DLD1 (cell line): ENCODE data around the gene ZBTB7C.

Source experiments
- in situ Hi-C: cut with HindIII; loops from 2 replicates; pipeline ENCODE4 v1.10.0; 2017; ENCODE audit warnings: low sequenced_read_pairs

Gene ZBTB7C

DNA sequence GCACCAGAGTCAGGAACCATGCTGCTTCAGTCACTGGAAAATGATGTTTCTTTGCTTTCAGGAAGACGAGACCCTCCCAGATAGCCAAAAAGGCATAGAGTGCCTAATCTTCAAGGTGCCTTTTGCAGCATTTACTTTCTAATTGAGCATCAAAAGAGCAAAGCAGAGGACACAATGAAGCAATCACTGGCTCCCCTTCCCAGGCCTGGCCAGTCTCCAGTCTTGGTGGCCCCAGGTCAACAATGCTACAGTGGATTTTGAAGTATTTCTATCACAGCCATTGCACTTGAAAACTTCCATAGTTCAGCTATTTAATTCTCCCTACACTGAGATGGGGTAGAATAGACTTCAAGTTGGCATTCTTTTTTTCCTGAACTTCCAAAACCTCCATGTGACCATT, 15.4 kb downstream of the ZBTB7C start:
- in situ Hi-C loops: loop anchor here (10.0 kb wide), 1 partner anchor 361 kb away; no protein-coding TSS in a partner anchor

DNA sequence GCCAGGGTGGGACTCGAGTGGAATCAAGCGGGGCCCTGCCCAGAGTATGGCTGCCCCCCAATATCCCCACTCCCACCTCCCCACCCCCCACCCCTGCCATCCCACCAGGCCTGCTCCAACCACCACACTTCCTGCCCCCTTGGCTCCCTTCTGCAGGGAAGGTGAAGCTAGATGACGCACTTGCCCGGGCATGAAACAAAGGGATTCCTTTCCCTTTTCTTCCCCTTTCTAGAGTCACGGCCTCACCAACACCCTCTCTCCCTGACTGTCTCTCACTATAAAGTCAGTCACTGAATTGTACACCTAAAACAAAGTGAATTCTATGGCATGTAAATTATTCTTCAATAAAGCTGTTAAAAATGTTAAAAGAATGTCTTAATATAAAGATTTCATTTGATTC, 16.0 kb downstream of the ZBTB7C start:
- in situ Hi-C loops: loop anchor here (10.0 kb wide), 1 partner anchor 362 kb away; no protein-coding TSS in a partner anchor

DNA sequence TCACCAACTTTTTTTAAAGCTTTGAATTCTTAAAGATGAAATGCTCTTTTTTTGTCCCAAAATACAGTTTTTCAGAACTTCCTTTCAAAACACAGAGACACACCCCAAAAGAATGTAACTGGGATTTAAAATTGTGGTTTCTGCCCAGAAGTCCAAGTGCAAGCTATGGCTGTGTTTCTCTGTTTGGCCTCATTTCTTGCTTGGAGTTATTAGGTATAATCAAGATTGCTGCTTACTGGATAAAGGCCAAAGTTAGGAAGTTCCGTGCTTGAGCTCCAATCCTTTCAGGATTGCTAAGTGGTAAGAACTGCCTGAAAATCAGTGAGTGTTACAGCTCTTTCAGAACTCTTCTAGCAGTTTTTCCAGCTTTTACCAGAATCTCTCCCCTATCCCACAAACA, 16.9 kb downstream of the ZBTB7C start:
- in situ Hi-C loops: loop anchor here (10.0 kb wide), 1 partner anchor 363 kb away; no protein-coding TSS in a partner anchor

DNA sequence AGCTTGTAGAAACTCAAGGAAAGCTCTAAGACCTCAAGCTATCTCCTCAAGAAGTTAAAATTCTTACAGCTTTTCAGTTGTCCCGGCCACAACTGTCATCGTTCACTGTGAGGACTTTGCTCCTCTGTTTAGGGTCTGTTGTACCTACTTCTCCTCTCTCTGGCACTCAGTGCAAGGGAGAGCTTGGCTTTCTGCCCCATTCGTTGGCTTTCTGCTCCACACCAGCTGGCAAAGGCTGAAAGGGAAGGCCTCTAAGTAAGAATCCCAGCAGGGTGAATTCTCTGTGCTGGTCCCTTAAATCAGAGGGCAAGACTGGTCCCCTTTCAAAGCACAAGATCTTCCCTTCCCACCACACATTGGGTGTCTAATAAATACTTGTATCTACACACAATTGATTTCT, 17.3 kb downstream of the ZBTB7C start:
- in situ Hi-C loops: loop anchor here (10.0 kb wide), 1 partner anchor 363 kb away; no protein-coding TSS in a partner anchor

DNA sequence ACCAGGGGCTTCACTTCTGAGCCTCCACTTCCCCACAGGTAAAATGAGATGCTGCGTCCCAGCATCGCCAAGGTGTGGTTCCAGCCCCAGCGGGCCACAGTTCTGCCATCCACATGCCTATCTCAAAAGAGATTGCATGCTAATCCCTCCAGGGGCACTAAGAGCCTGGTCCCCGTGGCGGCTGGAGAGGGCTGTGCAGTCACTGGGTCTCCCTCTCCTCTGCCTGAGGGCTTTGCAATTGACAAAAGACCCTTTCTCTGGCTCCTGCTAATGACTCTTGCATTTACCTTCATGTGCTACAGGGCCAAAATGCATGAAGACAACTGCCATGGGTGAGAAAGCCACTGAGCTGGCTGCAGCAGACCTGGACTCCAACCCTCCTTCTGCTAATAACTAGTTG, 18.5 kb downstream of the ZBTB7C start:
- in situ Hi-C loops: loop anchor here (10.0 kb wide), 1 partner anchor 364 kb away; no protein-coding TSS in a partner anchor

DNA sequence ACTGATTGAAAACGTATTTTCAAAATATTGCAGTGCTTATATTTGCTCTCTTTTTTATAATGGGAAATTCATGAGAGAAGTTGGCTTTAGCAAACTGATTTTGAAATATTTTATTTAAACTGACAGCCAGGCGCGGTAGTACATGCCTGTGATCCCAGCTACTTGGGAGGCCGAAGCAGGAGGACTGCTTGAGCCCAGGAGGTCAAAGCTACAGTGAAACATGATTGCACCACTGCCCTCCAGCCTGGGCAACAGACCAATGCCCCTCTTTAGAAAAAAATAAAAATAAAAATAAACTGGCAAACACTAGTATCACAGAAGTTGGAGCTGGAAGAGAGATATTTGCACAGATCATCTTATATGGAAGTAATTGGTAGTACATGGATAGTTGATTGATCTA, 20.7 kb downstream of the ZBTB7C start:
- in situ Hi-C loops: no loop called here

DNA sequence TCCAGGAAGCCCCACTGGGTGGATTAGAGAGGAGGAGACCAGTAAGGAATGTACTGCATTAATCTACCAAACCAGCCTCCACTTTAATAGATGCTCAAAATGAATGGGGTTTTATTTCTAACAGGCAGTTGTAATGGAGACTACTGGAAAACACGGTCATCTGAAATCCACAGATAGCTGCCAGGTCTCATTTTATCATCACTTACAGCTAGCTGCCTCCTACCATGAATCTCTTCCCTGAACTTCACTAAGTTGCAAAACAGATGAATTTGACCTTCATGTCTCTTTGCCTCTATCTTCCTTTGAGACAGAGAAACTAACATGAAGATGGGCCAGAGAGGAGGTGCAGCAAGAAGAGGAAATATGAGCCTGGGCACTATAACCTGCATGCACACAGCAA, 21.9 kb downstream of the ZBTB7C start:
- in situ Hi-C loops: no loop called here

DNA sequence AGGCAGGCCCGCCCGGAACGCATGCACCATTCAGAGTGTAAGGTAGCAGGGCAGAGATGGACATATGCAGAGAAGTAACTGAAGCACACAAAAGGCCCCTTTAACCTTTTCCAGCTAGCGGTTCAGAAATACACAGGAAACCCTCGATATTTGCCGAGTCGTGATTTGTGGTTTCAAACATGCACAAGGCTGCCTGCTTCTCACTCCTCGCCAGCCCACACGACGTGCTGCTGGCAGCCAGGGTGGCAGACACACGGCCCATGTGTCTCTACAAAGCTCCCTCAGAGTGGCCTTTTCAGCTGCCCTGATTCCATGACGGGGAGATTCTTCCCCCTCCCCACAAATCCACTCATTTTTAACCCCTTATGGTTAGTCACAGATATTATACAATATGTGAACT, 23.6 kb downstream of the ZBTB7C start:
- in situ Hi-C loops: no loop called here

DNA sequence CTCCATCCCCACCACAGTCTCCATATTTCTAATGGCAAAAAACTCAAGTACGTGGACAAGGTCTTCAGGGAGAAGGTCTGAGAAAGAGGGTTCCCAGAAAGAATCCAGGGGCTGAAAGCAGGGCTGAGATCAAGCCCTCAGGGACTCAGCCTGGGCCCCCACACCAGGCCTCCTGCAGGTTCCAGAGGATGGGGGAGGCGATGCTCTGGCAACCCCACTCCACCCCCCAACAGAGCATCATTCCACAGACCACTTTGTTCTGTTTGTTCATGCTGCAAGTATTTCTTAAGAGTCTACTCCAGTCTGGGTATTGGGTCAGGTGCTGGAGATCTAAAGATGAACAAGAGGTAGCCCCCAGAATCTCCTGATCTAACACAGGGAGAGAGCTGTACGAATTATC, 32.2 kb downstream of the ZBTB7C start:
- in situ Hi-C loops: no loop called here

DNA sequence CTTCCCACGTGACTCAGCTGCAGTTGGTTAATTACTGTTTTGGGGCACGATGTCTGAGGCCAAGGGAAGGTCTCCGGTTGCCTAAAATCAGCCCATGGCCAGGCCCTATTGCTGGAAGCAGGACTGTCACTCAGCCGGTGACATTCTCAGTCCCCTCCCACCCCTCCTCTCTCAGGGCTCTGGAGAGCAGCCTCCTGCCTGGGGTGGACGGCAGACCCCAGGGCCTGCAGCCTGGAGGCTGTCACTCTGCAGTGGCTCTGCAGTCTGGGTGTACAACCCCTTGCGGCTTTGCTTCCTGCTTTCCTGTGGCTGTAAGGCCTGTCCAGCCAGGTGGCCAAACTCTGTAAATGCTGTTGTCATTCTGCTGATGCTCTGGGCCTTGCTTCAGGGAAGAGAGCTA, 32.8 kb downstream of the ZBTB7C start:
- in situ Hi-C loops: no loop called here

DNA sequence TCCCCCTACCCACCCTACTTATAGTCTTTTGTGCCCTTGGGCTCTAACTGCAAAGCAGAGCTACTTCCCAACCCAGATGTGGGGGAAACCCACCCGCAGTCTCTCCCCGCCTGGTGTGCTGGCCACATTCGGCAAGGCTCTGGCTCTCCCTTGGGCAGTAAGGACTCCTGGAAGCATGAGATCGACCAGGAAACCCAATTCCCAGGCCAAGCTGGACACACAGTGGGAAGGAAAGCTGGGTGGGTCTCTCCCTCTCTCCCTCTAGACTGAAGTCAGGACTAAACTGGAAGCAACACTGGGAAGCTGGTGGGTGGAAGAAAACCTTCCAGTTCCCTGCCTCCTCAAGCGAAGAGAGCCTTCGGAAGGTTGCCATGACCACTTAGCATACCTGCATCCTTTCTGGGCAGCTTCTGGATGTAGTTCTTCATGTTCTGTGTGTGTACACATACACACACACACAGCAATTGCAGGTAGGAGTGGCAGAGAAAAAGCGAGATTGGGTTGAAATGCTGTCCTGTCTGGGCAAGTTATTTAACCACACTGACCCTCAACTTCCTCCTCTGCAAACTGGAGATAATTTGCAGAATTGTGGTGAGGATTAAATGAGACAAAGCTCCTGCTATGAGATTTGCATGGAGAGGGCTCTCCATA, 33.9 kb downstream of the ZBTB7C start:
- in situ Hi-C loops: no loop called here

DNA sequence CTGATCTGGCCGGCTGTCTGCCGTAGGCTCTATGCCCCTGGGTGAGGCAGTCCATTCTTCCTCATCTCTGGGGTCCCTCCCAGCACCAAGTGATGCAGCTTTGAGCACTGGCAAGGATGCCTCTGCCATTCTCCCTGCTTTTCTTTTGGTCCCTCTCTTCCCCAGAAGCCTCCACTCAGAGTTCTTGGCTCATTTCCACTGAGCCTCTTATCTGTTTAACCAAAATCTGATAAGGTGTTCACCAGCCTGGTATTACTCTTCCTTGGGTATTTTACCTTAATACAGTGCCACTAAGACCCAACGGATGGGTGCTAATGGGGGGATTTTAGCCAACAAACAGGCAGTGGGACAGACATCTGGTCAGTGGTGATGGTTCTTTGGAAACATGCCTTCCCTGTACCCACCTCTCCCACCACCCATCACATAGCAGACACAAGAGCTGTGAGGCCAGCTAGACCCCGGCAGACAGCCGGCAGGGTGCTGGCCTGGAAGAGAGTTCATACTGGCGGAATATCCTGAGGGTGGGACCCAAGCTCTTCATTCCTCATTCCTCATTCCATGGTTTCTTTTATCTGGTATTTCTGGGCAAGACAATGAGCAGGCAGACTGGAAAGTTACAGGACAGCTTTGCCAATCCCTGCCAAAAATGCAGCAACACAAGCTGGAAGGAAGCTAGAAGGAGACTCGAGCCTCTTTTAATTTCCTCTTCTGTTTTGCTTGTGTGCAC, 34.6 kb downstream of the ZBTB7C start:
- in situ Hi-C loops: no loop called here

DNA sequence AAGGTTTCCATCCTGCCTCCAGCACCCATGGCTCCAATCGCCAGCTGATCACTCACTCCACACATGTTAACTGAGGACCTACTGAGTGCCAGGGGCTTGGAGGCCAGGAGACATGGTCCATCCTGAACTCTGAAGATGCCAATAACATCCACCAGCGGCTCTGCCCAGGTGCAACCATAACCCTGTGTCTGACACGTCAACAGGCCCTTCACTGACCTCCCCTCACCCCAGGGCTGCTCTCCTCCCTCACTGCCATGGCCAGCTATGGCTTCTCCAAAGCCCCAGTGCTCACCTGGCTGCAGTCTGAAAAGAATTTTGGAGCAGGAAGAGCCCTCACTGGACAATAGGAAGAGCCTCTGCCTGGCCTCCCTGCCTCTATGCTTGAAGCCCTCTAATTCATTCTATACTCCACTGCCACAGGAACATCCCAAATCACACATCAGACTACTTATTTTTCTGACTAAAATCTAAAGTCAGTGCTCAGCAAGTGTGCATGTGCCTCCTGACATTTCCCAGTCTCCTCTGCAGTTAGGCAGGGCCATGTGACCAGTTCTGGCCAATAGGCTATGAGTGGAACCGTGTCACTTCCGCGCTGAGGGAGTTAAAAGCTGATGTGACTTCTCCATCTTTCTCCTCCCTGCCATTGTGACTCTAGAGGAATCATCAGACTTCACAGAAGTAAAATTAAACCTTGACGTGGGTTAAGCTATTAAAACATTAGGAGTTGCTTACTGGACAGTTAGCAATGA, 37.2 kb downstream of the ZBTB7C start:
- in situ Hi-C loops: no loop called here

DNA sequence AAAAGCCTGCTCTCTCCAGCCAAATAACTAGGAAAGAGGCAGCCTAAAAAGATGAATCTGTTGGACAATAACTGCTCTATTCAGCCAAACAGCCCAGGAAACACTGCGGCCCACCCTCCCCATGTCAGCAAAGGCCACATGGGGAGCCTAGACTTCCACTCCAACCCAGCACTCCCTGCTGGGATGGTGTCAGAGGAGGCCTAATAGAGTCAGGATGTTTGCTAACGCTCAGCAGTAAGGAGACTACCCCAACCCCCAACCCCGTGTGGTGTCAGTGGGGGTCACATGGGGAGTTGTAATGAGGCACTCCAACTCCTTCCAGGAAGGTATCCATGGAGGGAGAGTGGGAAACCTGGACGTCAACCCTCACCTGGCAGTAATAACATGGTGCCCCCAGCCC, 41.6 kb downstream of the ZBTB7C start:
- in situ Hi-C loops: no loop called here

DNA sequence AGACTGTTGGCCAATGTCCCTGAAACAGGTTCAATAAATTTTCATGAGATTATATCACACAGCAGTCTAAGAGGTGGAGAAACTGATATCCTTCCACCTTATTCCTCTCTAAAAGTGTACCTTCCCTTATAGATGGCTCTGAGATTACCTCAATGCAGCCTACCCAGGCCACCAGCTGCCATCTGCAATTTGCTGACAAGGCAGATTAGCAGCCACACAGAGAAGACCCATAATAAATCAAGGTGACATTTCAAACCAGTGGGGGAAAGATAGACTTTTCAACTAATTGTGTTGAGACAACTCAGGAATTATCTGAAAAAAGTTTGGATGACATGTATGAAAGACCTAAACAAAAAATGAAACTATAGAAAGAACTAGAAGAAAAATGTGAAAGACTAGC, 43.2 kb downstream of the ZBTB7C start:
- in situ Hi-C loops: no loop called here

DNA sequence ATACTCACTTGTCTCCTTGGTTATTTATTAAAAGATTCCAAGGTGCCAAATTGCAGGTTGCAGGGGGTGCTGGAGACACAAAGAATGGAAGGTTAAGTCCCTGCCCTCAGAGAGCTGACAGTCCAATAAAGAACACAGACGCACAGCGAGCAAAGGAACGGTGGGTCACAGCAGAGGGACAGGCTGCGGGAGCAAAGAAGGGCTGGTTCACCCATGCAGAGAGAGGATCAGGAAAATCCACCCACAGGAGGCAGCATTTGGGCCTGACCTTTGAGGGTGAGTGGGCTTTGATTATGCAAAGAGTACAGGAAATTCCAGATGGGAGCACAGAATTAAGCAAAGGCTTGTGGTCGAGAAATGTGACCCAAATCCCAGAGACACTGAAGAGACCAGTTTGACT, 45.0 kb downstream of the ZBTB7C start:
- in situ Hi-C loops: no loop called here

DNA sequence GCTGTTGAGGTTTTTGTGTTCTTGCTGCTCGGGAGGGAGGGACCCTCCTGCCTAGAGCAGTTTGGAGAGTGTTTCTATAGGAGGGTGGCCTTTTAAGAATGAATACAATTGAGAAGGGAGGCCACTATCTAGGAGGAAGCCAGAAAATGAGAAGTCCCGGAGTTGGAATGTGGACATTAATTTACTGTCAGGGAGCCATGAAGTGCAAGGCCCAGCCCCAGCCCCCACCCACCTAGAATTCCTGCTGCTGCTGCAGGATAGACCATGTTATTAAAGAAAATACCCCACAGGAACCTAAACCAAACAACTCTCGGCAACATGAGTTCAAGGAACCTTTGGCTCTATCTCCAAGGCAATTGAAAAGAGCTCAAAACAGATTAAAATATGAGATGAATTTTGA, 46.0 kb downstream of the ZBTB7C start:
- in situ Hi-C loops: no loop called here

DNA sequence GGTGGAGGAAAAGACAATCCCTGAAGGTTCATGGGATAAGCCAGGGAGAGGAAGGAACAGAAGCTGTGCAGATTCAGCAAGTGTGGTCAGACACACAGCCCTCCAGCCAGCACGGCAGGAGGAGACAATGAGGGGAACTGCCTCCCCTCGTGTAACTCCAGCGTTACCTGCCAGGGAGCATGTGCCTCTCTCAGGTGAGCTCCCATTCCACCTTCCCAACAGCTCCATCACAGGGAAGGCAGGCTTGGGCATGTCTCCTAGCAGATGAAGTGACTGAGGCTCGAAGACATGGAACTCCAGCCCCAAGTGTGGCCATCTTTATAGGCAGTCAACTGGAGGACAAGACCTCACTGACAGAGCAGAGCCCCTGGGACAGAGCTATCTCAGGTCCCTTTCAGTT, 47.4 kb downstream of the ZBTB7C start:
- in situ Hi-C loops: no loop called here

DNA sequence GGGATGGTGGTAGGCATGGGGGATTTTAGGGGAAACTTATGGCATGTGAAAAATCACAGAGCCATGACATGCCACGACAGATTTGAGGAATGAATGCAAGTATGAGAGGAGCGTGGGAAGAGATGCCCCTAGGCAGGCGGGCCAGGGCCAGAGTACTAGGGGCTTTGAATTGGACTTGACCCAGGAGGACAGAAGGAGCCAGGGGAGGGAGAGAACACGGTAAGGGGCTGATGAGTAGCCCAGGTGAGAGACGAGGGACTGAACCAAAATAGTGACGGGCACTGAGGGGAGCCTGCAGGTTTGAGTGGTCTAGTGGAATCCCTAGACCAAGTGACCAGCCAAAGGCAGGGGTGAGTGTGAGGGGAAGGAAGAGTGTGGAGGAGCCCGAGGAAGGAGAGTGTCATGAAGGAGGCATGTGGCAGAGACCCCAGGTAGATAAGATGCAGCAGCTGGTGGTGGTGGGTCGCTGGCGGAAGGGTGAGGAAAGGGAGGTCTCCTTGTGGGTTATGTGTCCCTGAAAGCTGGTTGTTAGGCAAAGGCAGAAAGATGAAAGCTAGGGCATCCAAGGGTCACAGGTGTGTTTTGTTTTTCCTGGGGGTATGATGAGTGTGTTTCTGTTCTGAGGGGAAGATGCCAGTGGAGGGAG, 48.7 kb downstream of the ZBTB7C start:
- in situ Hi-C loops: no loop called here

DNA sequence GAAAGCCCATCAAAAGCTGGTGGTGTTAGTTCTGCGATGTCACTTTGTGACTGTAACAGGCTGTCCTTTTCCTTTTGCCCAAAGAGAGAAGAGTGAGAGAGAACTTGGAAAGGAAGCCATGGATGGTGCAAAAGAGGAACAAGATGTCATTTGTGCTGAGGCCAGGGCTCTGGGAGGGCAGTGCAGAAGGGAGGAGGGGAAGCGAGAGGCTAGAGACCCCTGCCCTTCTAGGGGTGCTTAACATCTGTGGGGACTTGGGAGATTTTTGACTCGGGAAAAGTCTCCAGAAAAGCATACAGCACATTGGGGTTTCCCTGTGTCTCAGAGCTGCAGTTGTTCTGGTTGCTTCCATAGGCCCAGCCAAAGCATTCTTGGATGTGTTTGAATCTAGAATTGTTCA, 49.6 kb downstream of the ZBTB7C start:
- in situ Hi-C loops: no loop called here

DNA sequence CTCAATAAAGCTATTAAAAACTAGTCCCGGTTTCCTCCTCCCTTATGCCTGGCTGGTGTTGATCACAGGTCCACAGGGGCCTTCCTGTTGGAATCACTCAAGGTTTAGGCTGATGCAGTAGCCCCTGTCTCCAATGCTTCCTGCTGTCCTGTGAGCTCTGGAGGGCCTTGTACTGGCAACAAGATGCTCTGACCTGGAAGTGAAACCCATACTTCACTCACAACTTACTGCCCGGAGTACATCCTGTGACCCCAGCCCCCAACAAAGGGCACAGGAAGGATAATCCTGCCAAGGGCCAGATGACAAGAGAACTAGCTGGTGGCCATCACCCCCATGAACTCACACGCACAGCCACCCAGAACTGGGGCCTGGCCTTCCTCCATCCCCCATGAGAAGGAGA, 50.3 kb downstream of the ZBTB7C start:
- in situ Hi-C loops: no loop called here
